Mesenchymal stem cell (in vitro differentiated cells and primary cell): ENCODE data around the gene OLFML2B.
A peak's percentile ranks its signal among the peaks of the same experiment; 100 is the strongest.

ENCODE experiments used
- DNase-seq: peaks from one replicate; pipeline ENCODE4 v3.0.0-alpha.2; 2013
- H2AFZ ChIP-seq: one replicate; pipeline ENCODE4 v1.6.1; 2013; ENCODE audit warnings: low read depth, mild to moderate bottlenecking, control low read depth, inconsistent platforms, low read length, moderate library complexity
- H2AK5ac ChIP-seq: 2 replicates; pipeline ENCODE4 v1.6.1; 2013; ENCODE audit warnings: low read length, moderate library complexity, mild to moderate bottlenecking, inconsistent platforms; ENCODE audit not compliant: severe bottlenecking
- H2BK120ac ChIP-seq: one replicate; pipeline ENCODE4 v1.6.1; 2013; ENCODE audit warnings: low read depth, mild to moderate bottlenecking, inconsistent platforms, low read length, moderate library complexity
- H2BK12ac ChIP-seq, 2 experiments: one replicate each; pipeline ENCODE4 v1.6.1; 2013; ENCODE audit warnings: inconsistent platforms in 2 of 2, low read length in 2 of 2, mild to moderate bottlenecking in 2 of 2, moderate library complexity in 2 of 2, control low read depth in 1 of 2
- H2BK15ac ChIP-seq: one replicate; pipeline ENCODE4 v1.6.1; 2013; ENCODE audit warnings: mild to moderate bottlenecking, low read depth, inconsistent platforms; ENCODE audit not compliant: poor library complexity, severe bottlenecking
- H2BK5ac ChIP-seq: 2 replicates; pipeline ENCODE4 v1.6.1; 2013; ENCODE audit warnings: low read depth, mild to moderate bottlenecking, low read length, control low read depth, inconsistent platforms; ENCODE audit not compliant: poor library complexity, severe bottlenecking
- H3K14ac ChIP-seq, 2 experiments: one replicate each; pipeline ENCODE4 v1.6.1; 2013; ENCODE audit warnings: inconsistent platforms in 2 of 2, low read length in 2 of 2, control low read depth in 1 of 2, mild to moderate bottlenecking in 1 of 2, moderate library complexity in 1 of 2
- H3K18ac ChIP-seq, 2 experiments: one replicate each; pipeline ENCODE4 v1.6.1; 2013; ENCODE audit warnings: inconsistent platforms in 2 of 2, low read length in 2 of 2, control low read depth in 1 of 2, low read depth in 1 of 2, mild to moderate bottlenecking in 1 of 2
- H3K23ac ChIP-seq, 2 experiments: one replicate each; pipeline ENCODE4 v1.6.1; 2013; ENCODE audit warnings: inconsistent platforms in 2 of 2, low read length in 2 of 2, mild to moderate bottlenecking in 2 of 2, moderate library complexity in 2 of 2, control low read depth in 1 of 2
- H3K27ac ChIP-seq: 2 replicates; pipeline ENCODE4 v1.5.1; 2013; ENCODE audit warnings: mild to moderate bottlenecking, moderate library complexity, low read length, control low read depth, inconsistent platforms; ENCODE audit not compliant: poor library complexity, severe bottlenecking
- H3K27me3 ChIP-seq, 2 experiments: 2 replicates each; pipeline versions ENCODE4 v1.6.1 to v1.7.0; 2013; ENCODE audit warnings: low read length in 2 of 2, mild to moderate bottlenecking in 2 of 2, moderate library complexity in 2 of 2, control low read depth in 1 of 2, inconsistent platforms in 1 of 2; ENCODE audit not compliant: control insufficient read depth in 1 of 2, insufficient read depth in 1 of 2
- H3K36me3 ChIP-seq, 2 experiments: 2 replicates each; pipeline versions ENCODE4 v1.6.1 to v1.7.0; 2013; ENCODE audit warnings: low read length in 2 of 2, control low read depth in 1 of 2, inconsistent platforms in 1 of 2, low read depth in 1 of 2, mild to moderate bottlenecking in 1 of 2; ENCODE audit not compliant: insufficient read depth in 2 of 2, control insufficient read depth in 1 of 2
- H3K4ac ChIP-seq, 2 experiments: one replicate each; pipeline ENCODE4 v1.6.1; 2013; ENCODE audit warnings: inconsistent platforms in 2 of 2, low read length in 2 of 2, mild to moderate bottlenecking in 2 of 2, moderate library complexity in 2 of 2, control low read depth in 1 of 2, low read depth in 1 of 2
- H3K4me1 ChIP-seq: 2 replicates; pipeline ENCODE4 v1.6.1; 2013; ENCODE audit warnings: low read depth, low read length, control low read depth; ENCODE audit not compliant: control insufficient read depth, insufficient read depth
- H3K4me2 ChIP-seq: 2 replicates; pipeline ENCODE4 v1.6.1; 2013; ENCODE audit warnings: low read length, mild to moderate bottlenecking, inconsistent platforms; ENCODE audit not compliant: poor library complexity, severe bottlenecking
- H3K4me3 ChIP-seq, 2 experiments: 2 replicates each; pipeline versions ENCODE4 v1.5.1 to v1.7.0; 2013; ENCODE audit warnings: low read length in 2 of 2, mild to moderate bottlenecking in 2 of 2, control low read depth in 1 of 2, low read depth in 1 of 2; ENCODE audit not compliant: insufficient read depth in 1 of 2
- H3K79me1 ChIP-seq: replicated peaks from 2 replicates; pipeline ENCODE4 v1.6.1; 2013; ENCODE audit warnings: mild to moderate bottlenecking, control low read depth, low read length, inconsistent platforms; ENCODE audit not compliant: poor library complexity, severe bottlenecking
- H3K9ac ChIP-seq: 2 replicates; pipeline ENCODE4 v1.7.0; 2013; ENCODE audit warnings: mild to moderate bottlenecking, low read length, moderate library complexity
- H3K9me3 ChIP-seq: 2 replicates; pipeline ENCODE4 v1.7.0; 2013; ENCODE audit warnings: mild to moderate bottlenecking, low read length; ENCODE audit not compliant: control insufficient read depth
- H4K8ac ChIP-seq: one replicate; pipeline ENCODE4 v1.6.1; 2013; ENCODE audit warnings: inconsistent platforms, mild to moderate bottlenecking, low read length, moderate library complexity
- H4K91ac ChIP-seq: one replicate; pipeline ENCODE4 v1.6.1; 2013; ENCODE audit warnings: mild to moderate bottlenecking, low read length, inconsistent platforms
- WGBS: methylation state at CpG from one replicate; pipeline ENCODE4 v1.1.7; 2013; ENCODE audit warnings: mixed read lengths; 5-methylcytosine and 5-hydroxymethylcytosine counted together

The OLFML2B gene

GRCh38 chr1:161983725-161984124, 39.9 kb downstream of the OLFML2B start:
- Histone ChIP-seq H2BK15ac (no peak overlapping the region), H3K9ac (no peak overlapping the region), H4K91ac (peak overlapping the region; percentile 37), H3K27ac (no peak overlapping the region), H3K4me3 (no peak overlapping the region), H3K18ac (no peak overlapping the region), H3K14ac (no peak overlapping the region), H3K27me3 (no peaks in the 10 kb centered on the region), H4K8ac (no peak overlapping the region), H3K79me1 (no peaks in the 10 kb centered on the region), H2AK5ac (no peak overlapping the region), H3K36me3 (peaks cover 52 to 53% of the 10 kb centered on the region in 2 experiments), H3K23ac (no peak overlapping the region), H3K4me1 (peaks cover 7% of the 10 kb centered on the region), H3K9me3 (peaks cover 6% of the 10 kb centered on the region), H2AFZ (no peak overlapping the region), H3K4me2 (no peak overlapping the region), H2BK5ac (no peak overlapping the region), H2BK120ac (no peak overlapping the region), H3K4ac (no peak overlapping the region), H2BK12ac (no peak overlapping the region)
- DNase-seq: no peak
- 95% methylated on average over 22 of the region's 22 CpGs for WGBS

- no peak overlapping the region for H2BK12ac ChIP-seq
- no peak overlapping the region for H3K14ac ChIP-seq
- peaks cover 7% of the 10 kb centered on the region for H3K4me1 ChIP-seq
- H3K23ac ChIP-seq: no peak overlapping the region
- no peak overlapping the region for H3K9ac ChIP-seq
- no peak for DNase-seq
- WGBS: 87% methylated on average over 4 of the region's 9 CpGs
- peaks cover 6% of the 10 kb centered on the region for H3K9me3 ChIP-seq
- no peak overlapping the region for H2BK5ac ChIP-seq
- H3K36me3 ChIP-seq: peaks cover 45 to 50% of the 10 kb centered on the region in 2 experiments
- H3K4me2 ChIP-seq: no peak overlapping the region
- no peaks in the 10 kb centered on the region for H3K27me3 ChIP-seq
- no peak overlapping the region for H4K91ac ChIP-seq
- no peak overlapping the region for H2AK5ac ChIP-seq
- no peak overlapping the region for H3K4me3 ChIP-seq
- no peak overlapping the region for H2AFZ ChIP-seq
- H3K79me1 ChIP-seq: no peaks in the 10 kb centered on the region
- no peak overlapping the region for H3K27ac ChIP-seq
- no peak overlapping the region for H4K8ac ChIP-seq
- H2BK15ac ChIP-seq: no peak overlapping the region
- H3K18ac ChIP-seq: no peak overlapping the region
- no peak overlapping the region for H2BK120ac ChIP-seq
- H3K4ac ChIP-seq: no peak overlapping the region
Observed at GRCh38 chr1:161982917-161983316, 40.8 kb downstream of the OLFML2B start.

- no peak overlapping the region for H3K4me3 ChIP-seq
- H4K8ac ChIP-seq: no peak overlapping the region
- no peak overlapping the region for H2BK12ac ChIP-seq
- no peak for DNase-seq
- no peak overlapping the region for H3K27ac ChIP-seq
- H3K23ac ChIP-seq: no peak overlapping the region
- no peak overlapping the region for H3K4me2 ChIP-seq
- H3K18ac ChIP-seq: peak overlapping the region in 1 of 2 experiments; percentile 5
- H2BK5ac ChIP-seq: no peak overlapping the region
- H2AK5ac ChIP-seq: no peak overlapping the region
- H3K79me1 ChIP-seq: no peaks in the 10 kb centered on the region
- H3K14ac ChIP-seq: no peak overlapping the region
- no peak overlapping the region for H3K4ac ChIP-seq
- no peak overlapping the region for H3K9ac ChIP-seq
- H3K36me3 ChIP-seq: peaks cover 41 to 46% of the 10 kb centered on the region in 2 experiments
- H3K27me3 ChIP-seq: no peaks in the 10 kb centered on the region
- H2BK120ac ChIP-seq: no peak overlapping the region
- H3K4me1 ChIP-seq: peaks cover 7% of the 10 kb centered on the region
- H2BK15ac ChIP-seq: no peak overlapping the region
- H3K9me3 ChIP-seq: peaks cover 4% of the 10 kb centered on the region
- H2AFZ ChIP-seq: no peak overlapping the region
- no peak overlapping the region for H4K91ac ChIP-seq
- 70% methylated on average over 4 of the region's 5 CpGs for WGBS
Observed at GRCh38 chr1:161982507-161982895, 41.2 kb downstream of the OLFML2B start.

- no peak overlapping the region for H3K4ac ChIP-seq
- H3K27me3 ChIP-seq: peaks cover 0 to 4% of the 10 kb centered on the region in 2 experiments
- no peak overlapping the region for H4K91ac ChIP-seq
- peaks cover 7% of the 10 kb centered on the region for H3K4me1 ChIP-seq
- no peak overlapping the region for H3K4me3 ChIP-seq
- peaks cover 38 to 40% of the 10 kb centered on the region in 2 experiments for H3K36me3 ChIP-seq
- no peak overlapping the region for H3K23ac ChIP-seq
- DNase-seq: no peak
- no peak overlapping the region for H2AK5ac ChIP-seq
- no peak overlapping the region for H4K8ac ChIP-seq
- no peak overlapping the region for H3K9ac ChIP-seq
- H3K79me1 ChIP-seq: no peaks in the 10 kb centered on the region
- no peak overlapping the region for H2BK12ac ChIP-seq
- H2BK5ac ChIP-seq: no peak overlapping the region
- H3K4me2 ChIP-seq: no peak overlapping the region
- H3K14ac ChIP-seq: no peak overlapping the region
- H2AFZ ChIP-seq: no peak overlapping the region
- 88% methylated on average over 10 of the region's 11 CpGs for WGBS
- no peak overlapping the region for H3K27ac ChIP-seq
- H2BK15ac ChIP-seq: no peak overlapping the region
- no peaks in the 10 kb centered on the region for H3K9me3 ChIP-seq
- H2BK120ac ChIP-seq: no peak overlapping the region
- no peak overlapping the region for H3K18ac ChIP-seq
Observed at GRCh38 chr1:161981735-161982506, 41.7 kb downstream of the OLFML2B start.
